ENCODE measurements around the gene FAM111A.

DNA sequence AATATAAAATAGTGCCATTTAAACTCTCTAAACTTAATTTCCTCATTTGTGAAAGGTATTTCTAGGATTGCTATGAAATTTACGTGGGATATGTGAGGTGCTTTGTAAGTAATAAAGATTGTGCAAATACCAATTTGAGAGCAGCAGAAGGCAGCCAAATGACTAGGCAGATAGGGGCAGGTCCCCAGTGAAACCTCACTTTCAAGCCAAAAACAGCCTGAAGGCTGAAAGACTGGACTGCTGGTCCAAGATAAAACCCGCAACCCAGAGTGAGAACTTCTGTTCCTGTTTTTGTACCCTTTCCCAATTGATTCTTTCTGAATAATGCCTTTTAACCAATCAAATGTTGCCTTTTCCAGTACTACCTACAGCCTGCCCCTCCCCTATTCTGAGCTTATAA lies 36.5 kb downstream of the FAM111A start:
- TF ChIP-seq, protein P1, sequence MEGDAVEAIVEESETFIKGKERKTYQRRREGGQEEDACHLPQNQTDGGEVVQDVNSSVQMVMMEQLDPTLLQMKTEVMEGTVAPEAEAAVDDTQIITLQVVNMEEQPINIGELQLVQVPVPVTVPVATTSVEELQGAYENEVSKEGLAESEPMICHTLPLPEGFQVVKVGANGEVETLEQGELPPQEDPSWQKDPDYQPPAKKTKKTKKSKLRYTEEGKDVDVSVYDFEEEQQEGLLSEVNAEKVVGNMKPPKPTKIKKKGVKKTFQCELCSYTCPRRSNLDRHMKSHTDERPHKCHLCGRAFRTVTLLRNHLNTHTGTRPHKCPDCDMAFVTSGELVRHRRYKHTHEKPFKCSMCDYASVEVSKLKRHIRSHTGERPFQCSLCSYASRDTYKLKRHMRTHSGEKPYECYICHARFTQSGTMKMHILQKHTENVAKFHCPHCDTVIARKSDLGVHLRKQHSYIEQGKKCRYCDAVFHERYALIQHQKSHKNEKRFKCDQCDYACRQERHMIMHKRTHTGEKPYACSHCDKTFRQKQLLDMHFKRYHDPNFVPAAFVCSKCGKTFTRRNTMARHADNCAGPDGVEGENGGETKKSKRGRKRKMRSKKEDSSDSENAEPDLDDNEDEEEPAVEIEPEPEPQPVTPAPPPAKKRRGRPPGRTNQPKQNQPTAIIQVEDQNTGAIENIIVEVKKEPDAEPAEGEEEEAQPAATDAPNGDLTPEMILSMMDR (IDR thresholded peaks at IDR 0.05) = no peak
- no peak for TF ChIP-seq POLR2A (IDR thresholded peaks at IDR 0.05)

Measured in uterus (tissue), 2 donors.